KBM-7 (cell line): ENCODE results near the gene ARHGAP30.
A peak's percentile ranks its signal among the peaks of the same experiment; 100 is the strongest.
"Not testable (repeated sequence)": the region's sequence is repeated elsewhere in the genome, so short reads cannot be mapped to it uniquely, and the experiment has no call there.

Source experiments
- DNase-seq: peaks from one replicate; pipeline ENCODE4 v3.0.0-alpha.2; 2015
- in situ Hi-C: fragments of 300-500 bp; cut with MboI; formaldehyde crosslinking; loops from 2 replicates; pipeline ENCODE4 v1.14.3; 2020; ENCODE audit warnings: low sequenced_read_pairs, low pct_unique_long_range_greater_than_20kb, mixed read lengths

Gene ARHGAP30

DNA sequence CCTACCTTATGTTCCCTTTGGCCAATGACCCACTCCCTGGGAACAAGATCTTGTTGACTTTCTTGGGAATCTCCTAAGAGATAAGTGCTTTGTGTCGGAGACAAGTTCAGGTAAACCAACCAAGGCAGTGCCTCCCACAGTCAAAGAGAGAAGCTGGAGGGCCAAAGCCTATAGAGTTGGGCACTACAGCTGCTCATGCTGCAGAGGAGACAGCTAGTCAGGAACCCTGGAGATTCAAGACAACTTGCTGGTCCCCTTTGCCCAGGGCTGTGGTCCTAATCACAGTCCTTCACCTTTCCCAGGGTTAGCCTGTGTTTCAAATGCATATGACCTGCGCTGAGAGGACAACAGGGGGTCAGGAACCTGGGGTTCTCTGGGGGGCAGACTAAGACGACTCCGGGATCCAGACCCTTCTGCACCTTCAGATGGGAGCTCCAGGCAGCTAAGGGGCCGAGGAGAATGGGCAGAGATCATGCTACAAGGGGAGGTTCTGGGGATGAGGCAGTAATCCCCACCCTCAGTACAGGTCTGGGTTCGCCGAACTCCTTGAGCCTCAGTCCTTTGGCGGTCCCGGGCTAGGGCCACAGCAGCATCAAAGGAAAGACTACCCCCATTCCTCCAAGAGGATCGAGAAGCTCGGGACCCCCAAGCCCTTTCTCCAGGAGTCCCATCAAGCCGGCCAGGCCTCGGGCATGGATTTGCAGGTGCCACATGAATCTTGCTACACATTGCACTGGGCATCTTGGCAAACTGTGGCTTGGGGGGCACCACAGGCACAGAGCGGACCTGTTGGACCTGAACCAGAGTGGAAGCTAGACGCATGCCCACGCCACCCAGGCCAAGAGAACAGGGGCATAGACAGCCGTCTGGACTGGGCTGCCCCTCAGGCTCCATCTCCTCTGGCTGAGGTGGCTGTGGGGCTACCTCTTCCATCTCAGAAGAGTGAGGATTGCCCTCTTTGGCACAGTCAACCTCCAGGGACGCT, 22.0 kb downstream of the ARHGAP30 start:
- in situ Hi-C loops: no loop called here
- DNase-seq: no peak

DNA sequence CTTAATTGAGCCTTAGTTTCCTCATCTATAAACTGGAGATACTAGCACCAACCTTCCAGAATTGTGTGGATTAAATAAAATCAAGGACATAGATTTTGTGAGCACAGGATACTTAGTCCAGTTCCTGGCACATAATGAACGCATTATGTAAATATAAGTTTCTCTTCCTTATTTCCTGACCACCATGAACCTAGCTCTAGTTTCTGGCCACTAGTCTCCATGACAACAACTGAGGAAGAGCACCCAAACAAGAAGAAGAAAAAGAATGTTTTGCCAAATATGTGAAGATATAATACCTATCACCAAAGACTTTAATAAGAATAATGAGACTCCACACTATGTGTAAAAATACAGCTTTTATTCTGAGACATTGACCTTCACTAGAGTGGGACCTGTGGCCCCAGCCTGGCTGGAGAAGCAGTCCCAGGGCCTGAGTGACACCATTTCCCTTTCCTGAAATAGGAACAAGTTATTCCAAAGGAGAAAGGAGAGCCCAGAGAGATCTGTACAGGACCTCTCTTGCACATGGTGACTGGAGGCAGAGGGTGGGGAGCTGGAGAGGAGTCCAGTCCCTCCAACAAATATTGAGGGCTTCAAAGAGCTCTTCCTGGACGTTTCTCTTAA, 23.0 kb downstream of the ARHGAP30 start:
- peak; percentile 32 for DNase-seq
- in situ Hi-C loops: no loop called here

DNA sequence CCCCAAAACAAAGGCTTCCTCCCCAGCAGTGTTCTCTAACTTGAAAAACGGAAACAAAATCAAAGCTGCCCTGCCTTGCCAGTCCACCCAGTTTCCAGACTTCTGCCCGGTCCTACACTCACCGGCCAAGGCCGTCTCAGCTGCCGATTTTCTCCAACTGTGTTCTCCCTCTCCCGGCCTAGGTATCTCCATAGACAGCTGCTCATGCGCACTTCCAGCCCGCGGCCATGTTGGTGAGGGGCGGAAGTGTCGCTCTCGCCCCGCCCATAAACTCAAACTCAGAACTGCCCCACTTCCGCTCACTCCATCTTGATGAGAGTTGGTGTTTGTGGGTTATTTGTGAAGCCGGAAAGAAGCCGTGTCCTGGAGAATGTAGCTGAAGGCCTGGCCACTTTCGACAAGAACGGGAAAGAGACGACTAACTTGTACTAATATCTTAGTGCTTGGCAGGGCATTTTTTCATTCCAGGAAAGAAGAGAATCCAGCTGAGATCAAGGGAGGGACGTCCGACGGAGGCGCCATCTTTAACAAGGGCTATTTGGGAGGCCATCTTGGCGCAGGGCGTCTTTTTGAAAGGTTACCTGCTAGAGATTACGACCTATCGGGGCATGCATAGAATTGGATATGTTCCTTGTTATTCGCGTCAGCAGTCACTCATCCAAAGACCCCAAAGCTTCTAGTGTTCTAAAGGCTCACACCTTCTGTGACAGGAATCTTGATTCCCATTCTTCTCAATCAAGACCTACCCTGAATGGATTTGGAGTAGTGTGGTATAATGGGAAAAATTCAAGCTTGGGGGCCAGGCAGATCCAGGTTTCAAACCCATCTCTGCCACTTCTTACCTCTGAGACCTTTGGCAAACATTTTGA, 23.7 kb downstream of the ARHGAP30 start, which contains the start of gene USF1:
Gene USF1, minus strand, starts transcription at position 242 of the 869 bp plus-strand sequence. CDS start 2,702 bp downstream, outside the sequence.
- in situ Hi-C loops: no loop called here
- DNase-seq: peak; percentile 99

DNA sequence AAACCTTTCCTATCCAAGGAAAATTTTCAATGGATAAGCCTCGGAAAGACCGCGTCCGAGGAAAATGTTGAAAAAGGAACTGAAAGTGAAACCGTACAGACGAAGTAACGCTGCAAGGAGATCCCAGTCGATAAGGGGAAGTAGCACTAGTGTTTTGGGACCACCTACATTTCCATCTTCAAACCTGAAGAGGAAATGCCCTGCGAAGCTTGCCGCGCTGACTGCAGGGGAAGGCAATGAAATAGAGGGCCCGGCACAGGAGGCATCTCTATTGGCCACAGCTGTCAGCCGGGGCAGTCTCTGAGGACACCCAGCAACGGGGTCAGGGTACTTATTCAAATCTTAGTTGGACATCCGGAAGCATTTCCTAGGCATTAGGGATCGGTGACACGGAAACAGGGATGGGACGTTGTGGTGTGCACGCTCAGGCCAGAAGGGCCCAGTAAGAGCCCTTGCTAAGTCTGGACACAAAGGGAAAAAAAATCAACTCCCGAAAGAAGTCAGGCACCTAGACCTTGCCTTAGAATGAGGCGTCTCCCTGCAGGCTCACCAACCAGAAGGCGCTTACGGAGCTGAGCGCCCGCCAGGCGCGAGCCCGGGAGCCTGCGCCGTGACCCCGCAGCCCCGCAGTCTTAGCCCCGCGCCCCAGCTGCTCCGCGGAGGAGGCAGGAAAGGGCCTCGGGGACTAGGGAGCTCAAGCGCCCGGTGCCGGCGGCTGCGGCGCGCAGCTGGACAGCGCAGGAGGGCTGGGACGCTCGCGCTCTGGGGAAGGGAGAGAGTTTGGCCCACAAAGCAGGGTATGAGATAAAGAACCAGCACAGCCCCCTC, 24.6 kb downstream of the ARHGAP30 start:
- in situ Hi-C loops: no loop called here
- peak; percentile 94 for DNase-seq

DNA sequence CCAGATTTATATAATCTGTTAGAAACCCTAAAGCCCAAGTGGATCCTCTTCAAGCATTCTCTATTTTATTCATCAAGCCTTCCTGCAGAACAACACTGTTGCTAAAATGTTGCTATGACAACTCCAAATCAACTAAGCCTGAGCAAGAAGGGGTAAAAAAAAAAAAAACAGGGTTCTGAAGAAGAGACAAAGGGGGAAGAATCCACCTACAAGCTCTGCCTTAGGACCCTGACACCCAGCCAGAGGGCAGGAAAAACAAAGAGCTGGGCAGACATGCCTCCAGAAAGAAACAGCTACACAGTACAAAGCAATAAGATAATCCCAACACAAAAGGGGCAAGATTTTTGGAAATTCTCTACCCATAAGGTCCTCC, 25.2 kb downstream of the ARHGAP30 start:
- DNase-seq: no peak
- in situ Hi-C loops: no loop called here

DNA sequence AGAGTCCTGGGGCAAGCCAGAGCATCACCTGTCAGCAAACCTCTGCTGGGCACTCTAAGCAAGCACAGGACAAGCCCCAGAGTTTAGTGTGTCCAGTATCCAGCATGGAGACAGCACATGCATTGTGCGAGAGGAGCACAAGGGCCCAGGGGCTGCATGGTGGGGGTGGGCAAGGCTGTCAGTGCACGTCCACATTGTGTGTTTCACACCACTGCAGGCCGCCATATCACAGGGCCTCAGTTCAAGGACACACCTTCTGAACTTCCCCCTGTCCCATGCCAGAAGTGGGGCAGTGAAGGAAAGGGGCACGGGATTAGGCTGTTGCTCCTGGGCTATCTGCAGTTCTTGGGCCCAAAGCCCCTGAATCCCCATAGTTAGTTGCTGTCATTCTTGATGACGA, 30.1 kb downstream of the ARHGAP30 start:
- in situ Hi-C loops: no loop called here
- DNase-seq: no peak

DNA sequence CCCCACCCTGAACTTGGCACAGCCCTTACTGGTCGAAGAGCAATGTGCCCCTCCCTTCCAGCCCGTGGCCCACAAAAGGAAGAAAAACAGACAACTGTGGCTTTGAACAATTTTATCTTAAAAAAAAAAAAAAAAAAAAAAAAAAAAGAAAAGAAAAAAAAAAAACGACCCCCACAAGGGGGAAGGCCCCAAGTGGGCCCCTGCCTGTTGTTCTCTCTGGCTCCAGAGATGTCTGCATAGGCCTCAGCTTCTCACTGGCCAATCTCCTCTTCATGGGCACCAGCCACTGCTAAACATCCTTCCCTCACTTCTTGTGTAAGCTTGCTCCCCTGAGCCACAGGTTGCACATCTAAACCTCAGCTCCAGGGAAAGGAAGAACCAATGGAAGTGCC, 30.5 kb downstream of the ARHGAP30 start:
- in situ Hi-C loops: no loop called here
- no peak for DNase-seq

DNA sequence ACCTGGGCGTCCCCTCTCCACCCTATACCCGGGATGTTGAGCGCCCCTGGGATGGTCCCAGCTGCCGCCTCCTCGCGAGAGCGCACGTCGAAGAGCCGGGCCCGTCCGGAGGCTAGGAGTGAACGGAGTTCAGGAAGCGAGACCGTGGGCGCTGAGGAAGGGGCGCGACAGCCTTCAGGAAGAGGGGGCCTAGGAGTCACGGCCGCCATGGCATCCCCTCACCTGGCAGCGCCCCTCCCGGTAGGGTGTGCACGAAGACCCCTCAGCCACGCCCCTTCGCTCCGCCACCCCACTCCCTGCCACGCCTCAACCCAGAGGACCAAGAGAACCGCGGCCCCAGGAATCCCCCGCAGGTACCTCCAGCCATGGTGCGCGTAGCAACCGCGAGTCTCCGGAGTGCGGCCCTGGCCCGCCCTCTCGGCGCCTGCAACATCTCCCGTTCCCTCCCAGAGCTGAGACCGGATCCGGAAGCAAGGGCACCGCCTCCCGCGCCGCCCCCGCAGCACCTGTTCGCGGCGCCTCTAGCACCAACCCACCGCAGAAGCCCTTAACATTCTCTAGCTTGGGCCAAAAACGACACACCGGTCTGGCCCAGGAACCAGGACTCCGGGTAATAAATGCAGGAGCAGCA, 31.1 kb downstream of the ARHGAP30 start, which contains the start of gene TSTD1:
Gene TSTD1, minus strand, starts transcription at position 442 of the 631 bp plus-strand sequence. Its CDS starts 75 bp downstream, at position 367.
- DNase-seq: no peak
- in situ Hi-C loops: no loop called here

DNA sequence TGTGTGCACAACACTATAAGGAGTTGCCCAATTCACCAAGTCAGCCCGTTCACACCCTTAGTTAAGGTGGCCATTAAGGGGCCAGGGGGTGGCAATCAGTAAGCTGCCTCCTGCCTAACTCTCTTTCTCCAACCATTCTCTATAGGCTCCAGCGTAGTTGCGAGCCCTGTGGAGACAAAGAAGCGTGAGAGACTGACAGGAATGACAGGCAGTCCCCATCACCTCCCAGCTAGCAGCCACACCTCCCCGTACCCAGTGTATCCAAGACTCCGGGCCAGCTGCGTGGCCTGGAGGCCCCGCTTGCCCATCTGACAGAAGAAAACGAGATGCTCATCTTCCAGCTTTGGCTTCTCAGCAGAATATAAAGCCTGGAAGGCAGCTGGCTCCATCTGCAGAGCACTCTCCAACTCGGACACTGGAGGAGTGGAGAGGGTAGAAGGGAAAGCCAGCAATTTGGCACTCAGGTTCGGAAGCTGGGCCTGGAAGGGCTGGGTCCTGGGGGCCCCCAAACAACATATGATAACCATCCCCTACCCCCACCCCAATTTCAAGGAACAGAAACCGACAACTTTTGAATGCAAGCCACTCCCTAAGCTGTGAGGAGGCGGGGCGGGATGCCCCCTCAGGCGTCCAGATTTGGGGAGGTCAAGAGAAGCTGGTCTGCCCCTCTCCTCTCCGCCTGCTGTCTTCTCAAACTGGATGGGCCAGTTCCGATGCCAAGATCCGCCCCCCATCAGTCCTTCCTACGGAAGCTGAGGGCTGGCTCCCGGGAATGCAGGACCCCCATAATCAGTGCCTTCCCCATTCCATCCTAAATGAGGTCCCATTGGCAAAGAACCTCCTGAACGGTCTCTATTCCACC, 31.8 kb downstream of the ARHGAP30 start:
- in situ Hi-C loops: no loop called here
- DNase-seq: no peak

DNA sequence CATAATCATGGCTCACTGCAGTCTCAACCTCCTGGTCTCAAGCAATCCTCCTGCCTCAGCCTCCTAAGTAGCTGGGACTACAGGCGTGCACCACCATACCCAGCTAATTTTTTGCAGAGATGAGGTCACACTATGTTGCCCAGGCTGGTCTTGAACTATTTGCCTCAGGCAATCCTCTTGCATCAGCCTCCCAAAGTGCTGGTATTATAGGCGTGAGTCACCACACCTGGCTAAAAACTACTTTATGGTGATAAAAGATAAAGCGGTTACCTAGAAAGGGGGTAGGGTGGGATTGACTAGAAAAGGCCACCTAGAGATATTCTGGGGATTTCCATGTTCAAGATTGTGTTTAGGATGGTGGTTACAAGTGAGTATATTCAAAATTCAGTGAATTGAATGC, 35.9 kb downstream of the ARHGAP30 start:
- in situ Hi-C loops: no loop called here
- DNase-seq: no peak

DNA sequence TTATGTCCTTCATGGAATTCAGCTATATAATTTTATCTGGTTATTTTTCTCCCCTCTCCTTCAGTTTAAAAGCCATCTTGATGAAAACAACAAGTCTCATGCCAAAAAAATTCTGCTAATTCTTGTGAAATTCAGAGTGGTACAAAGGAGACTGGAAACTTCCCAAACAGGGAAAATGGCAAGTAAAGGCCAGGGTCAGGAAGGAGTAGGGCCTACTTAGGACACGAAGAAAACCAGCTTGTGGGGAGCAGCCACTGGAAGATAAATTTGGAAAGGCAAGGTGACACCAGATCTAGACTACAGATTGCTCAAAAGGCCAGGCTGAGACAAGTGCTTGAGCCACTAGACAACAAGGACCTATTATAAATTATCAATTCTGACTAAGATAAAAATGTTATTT, 37.3 kb downstream of the ARHGAP30 start:
- DNase-seq: no peak
- in situ Hi-C loops: no loop called here

DNA sequence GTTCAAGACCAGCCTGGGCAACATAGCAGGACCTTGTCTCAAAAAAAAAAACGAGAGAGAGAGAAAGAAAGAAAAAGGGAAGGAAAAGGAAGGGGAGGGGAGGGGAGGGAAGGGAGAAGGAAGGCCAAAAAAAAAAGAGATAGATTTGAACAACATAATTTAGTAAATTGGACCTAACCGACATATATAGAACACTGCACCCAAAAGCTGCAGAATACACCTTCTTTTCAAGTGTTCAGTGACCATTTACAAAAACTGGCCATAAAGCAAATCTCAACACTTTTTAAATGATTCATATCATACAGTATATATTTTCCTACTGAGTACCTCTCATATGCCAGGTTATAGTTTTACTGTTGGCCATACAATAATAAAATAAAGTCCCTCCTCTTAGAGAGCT, 37.8 kb downstream of the ARHGAP30 start:
- no peak for DNase-seq
- in situ Hi-C loops: no loop called here

DNA sequence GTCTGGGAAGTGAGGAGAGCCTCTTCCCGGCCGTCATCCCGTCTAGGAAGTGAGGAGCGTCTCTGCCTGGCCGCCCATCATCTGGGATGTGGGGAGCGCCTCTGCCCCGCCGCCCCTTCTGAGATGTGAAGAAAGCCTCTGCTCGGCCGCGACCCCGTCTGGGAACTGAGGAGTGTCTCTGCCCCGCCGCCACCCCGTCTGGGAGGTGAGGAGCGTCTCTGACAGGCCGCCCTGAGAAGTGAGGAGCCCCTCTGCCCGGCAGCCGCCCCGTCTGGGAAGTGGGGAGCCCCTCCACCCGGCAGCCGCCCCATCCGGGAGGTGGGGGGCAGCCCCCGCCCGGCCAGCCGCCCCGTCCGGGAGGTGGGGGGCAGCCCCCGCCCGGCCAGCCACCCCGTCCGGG, 40.2 kb downstream of the ARHGAP30 start:
- DNase-seq, in situ Hi-C loops: not testable (repeated sequence)

DNA sequence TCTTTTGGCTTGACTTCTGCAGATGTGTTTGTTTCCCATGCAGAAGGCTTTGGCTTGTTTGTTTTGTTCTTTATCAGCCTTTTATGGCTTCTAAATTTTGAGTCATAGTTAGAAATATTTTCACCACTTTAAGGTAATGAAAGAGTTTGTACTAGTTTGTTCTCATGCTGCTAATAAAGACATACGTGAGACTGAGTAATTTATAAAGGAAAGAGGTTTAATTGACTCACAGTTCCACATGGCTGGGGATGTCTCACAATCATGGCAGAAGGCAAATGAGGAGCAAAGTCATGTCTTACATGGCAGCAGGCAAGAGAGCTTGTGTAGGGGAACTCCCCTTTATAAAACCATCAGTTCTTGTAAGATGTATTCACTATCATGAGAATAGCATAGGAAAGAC, 42.7 kb downstream of the ARHGAP30 start:
- DNase-seq, in situ Hi-C loops: not testable (repeated sequence)

DNA sequence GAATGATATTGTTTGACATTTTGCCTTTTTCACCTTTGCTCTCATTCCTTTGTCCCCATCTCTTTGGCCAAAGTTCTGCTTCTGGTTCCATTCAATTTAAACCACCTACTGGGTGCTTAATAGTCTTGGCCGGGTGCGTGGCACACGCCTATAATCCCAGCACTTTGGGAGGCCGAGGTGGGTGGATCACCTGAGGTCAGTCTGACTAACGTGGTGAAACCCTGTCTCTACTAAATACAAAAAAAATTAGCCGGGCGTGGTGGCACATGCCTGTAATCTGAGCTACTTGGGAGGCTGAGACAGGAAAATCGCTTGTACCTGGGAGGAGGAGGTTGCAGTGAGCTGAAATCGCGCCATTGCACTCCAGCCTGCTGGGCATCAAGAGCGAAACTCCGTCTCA, 47.3 kb downstream of the ARHGAP30 start:
- in situ Hi-C loops, DNase-seq: not testable (repeated sequence)

DNA sequence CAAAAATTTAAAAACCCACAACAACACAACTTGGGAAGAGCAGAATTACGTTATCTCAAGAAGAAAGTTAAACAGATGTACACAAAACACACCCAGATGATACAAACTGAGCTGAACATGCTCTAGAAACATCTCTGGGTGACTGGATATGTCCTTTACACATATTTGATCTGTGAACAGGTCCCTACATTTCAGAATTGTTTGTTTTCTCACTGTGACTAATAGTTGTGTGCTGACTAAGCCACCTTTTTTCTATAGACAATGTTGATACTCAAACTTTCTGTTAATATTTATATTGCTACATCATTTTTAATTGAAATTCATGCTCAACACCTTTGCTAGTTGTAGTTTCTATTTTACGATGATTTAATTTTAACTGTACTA, 47.7 kb downstream of the ARHGAP30 start:
- in situ Hi-C loops: no loop called here
- DNase-seq: no peak
